KMS-11 (cell line): ENCODE results near the gene C11orf86.
A peak's percentile ranks its signal among the peaks of the same experiment; 100 is the strongest.

Experiments
- H2AFZ ChIP-seq: fragments of 200-600 bp; sonication (generic); 2 replicates; pipeline ENCODE4 v1.6.1; 2016; ENCODE audit warnings: antibody characterized with exemption, mixed run types, low read depth
- H3K27ac ChIP-seq: fragments of 200-600 bp; sonication (generic); 2 replicates; pipeline ENCODE4 v1.6.1; 2016; ENCODE audit warnings: mild to moderate bottlenecking, mixed run types
- H3K27me3 ChIP-seq: fragments of 200-600 bp; sonication (generic); 2 replicates; pipeline ENCODE4 v1.6.1; 2017; ENCODE audit warnings: mild to moderate bottlenecking, low read depth, mixed run types, moderate library complexity; ENCODE audit not compliant: insufficient read depth
- H3K36me3 ChIP-seq: fragments of 200-600 bp; sonication (generic); 2 replicates; pipeline ENCODE4 v1.6.1; 2017; ENCODE audit warnings: mild to moderate bottlenecking, mixed run types; ENCODE audit not compliant: insufficient read depth
- H3K4me1 ChIP-seq: fragments of 200-600 bp; sonication (generic); 2 replicates; pipeline ENCODE4 v1.6.1; 2016; ENCODE audit warnings: mild to moderate bottlenecking, low read depth, mixed run types; ENCODE audit not compliant: poor library complexity, severe bottlenecking
- H3K4me2 ChIP-seq: fragments of 200-600 bp; sonication (generic); 2 replicates; pipeline ENCODE4 v1.7.0; 2016; ENCODE audit warnings: mild to moderate bottlenecking, mixed run types
- H3K4me3 ChIP-seq: fragments of 200-600 bp; sonication (generic); IDR thresholded peaks from 2 replicates; pipeline ENCODE4 v1.6.1; 2017; ENCODE audit warnings: low read depth, low read length, mixed read lengths; ENCODE audit not compliant: insufficient read depth
- H3K79me2 ChIP-seq: fragments of 200-600 bp; sonication (generic); 2 replicates; pipeline ENCODE4 v1.6.1; 2016; ENCODE audit warnings: low read depth, mixed run types; ENCODE audit not compliant: insufficient read depth
- H3K9ac ChIP-seq: fragments of 200-600 bp; sonication (generic); 2 replicates; pipeline ENCODE4 v1.6.1; 2016; ENCODE audit warnings: mild to moderate bottlenecking, mixed run types
- H4K20me1 ChIP-seq: fragments of 200-600 bp; sonication (generic); 2 replicates; pipeline ENCODE4 v1.6.1; 2016; ENCODE audit warnings: mild to moderate bottlenecking, mixed run types; ENCODE audit not compliant: insufficient read depth
- CTCF ChIP-seq: fragments of 200-600 bp; sonication (generic); conservative IDR thresholded peaks from 2 replicates; pipeline ENCODE4 v1.6.1; 2017; ENCODE audit warnings: low read depth, mild to moderate bottlenecking, antibody characterized with exemption, low read length, moderate library complexity, mixed read lengths

Gene C11orf86

DNA sequence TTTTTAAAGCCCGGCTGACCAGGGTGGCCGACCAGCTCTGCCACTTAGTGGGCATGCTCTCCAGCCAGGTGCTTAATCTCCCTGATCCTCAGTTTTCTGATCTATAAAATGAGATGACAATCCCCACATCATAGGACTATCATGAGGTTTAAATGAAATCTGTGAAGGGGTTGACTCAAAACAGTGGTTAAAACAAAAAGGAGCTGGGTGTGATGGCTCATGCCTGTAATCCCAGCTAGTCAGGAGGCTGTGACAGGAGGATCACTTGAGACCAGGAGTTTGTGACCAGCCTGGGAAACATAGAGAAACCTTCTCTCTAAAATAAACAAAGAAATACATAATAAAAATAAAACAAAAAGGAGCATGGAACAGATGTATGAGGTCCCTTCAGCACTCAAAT, 3.6 kb upstream of the C11orf86 start:
- H3K9ac ChIP-seq: no peak overlapping the region
- no peak overlapping the region for H3K27ac ChIP-seq
- H2AFZ ChIP-seq: no peak overlapping the region
- H3K4me3 ChIP-seq: no peak overlapping the region
- no peaks in the 10 kb centered on the region for H3K27me3 ChIP-seq
- no peak for TF ChIP-seq CTCF
- no peaks in the 10 kb centered on the region for H3K4me1 ChIP-seq
- H3K4me2 ChIP-seq: no peak overlapping the region
- no peaks in the 10 kb centered on the region for H4K20me1 ChIP-seq
- no peaks in the 10 kb centered on the region for H3K36me3 ChIP-seq
- no peaks in the 10 kb centered on the region for H3K79me2 ChIP-seq

DNA sequence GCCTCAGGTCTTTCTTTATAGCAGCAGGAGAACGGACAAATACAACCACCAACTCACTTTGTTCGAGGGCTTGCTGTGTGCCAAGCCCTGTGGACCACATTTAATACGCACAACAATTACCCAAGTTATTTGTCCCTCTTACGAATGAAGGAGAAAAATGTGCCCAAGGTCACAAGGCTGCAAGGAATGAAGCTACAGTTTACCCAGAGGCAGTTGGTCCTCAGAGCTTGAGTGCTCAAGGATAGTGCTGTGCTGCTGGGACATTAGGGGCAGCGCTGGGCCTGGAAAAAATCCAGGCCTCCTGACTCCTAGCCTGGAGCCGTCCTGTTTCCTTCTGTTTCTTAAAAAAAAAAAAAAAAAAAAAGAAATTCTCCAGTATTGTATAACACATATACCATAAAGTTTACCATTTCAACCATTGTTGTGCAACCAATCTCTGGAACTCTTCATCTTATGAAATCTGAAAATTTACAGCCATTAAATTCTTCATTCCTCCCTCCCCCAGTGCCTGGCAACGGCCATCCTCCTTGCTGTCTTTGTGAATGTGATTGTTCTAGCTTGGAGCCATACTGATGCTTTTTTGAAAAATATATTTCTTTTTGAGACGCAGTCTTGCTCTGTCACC, 1.0 kb upstream of the C11orf86 start:
- H3K27me3 ChIP-seq: no peaks in the 10 kb centered on the region
- H3K4me3 ChIP-seq: no peak overlapping the region
- no peak for TF ChIP-seq CTCF
- no peaks in the 10 kb centered on the region for H3K79me2 ChIP-seq
- H3K36me3 ChIP-seq: no peaks in the 10 kb centered on the region
- no peak overlapping the region for H3K4me2 ChIP-seq
- no peaks in the 10 kb centered on the region for H4K20me1 ChIP-seq
- H3K4me1 ChIP-seq: no peaks in the 10 kb centered on the region
- H2AFZ ChIP-seq: no peak overlapping the region
- no peak overlapping the region for H3K9ac ChIP-seq
- no peak overlapping the region for H3K27ac ChIP-seq

GRCh38 chr11:66975405-66976027, 412 bp downstream of the C11orf86 start:
- no peaks in the 10 kb centered on the region for H3K4me1 ChIP-seq
- no peak for TF ChIP-seq CTCF
- H3K4me3 ChIP-seq: no peak overlapping the region
- H3K9ac ChIP-seq: no peak overlapping the region
- H3K4me2 ChIP-seq: no peak overlapping the region
- H3K27ac ChIP-seq: no peak overlapping the region
- H3K79me2 ChIP-seq: no peaks in the 10 kb centered on the region
- no peaks in the 10 kb centered on the region for H3K36me3 ChIP-seq
- no peaks in the 10 kb centered on the region for H4K20me1 ChIP-seq
- H2AFZ ChIP-seq: no peak overlapping the region
- H3K27me3 ChIP-seq: no peaks in the 10 kb centered on the region

GRCh38 chr11:66976028-66976467, 944 bp downstream of the C11orf86 start:
- TF ChIP-seq CTCF: peak; percentile 69
- Histone ChIP-seq H3K4me1 (peaks cover under 1% of the 10 kb centered on the region), H3K4me3 (no peak overlapping the region), H3K4me2 (no peak overlapping the region), H4K20me1 (no peaks in the 10 kb centered on the region), H3K36me3 (no peaks in the 10 kb centered on the region), H3K27ac (no peak overlapping the region), H3K9ac (no peak overlapping the region), H2AFZ (no peak overlapping the region), H3K79me2 (no peaks in the 10 kb centered on the region), H3K27me3 (no peaks in the 10 kb centered on the region)
